GM19395 (cell line): ENCODE measurements around the gene VPS26A.
"Not testable (repeated sequence)": the region's sequence is repeated elsewhere in the genome, so short reads cannot be mapped to it uniquely, and the experiment has no call there.

ENCODE experiments used
- ATAC-seq: cut with Tn5 transposase; IDR thresholded peaks from one replicate; pipeline ENCODE4 v1.9.1; 2021; ENCODE audit warnings: mild to moderate bottlenecking, moderate library complexity; ENCODE audit not compliant: unreplicated experiment

The VPS26A gene

GRCh38 chr10:69175326-69175725 lies 51.3 kb downstream of the VPS26A start:
- not testable (repeated sequence) for ATAC-seq

GRCh38 chr10:69176823-69177222 lies 52.8 kb downstream of the VPS26A start:
- no peak for ATAC-seq

- ATAC-seq: peak; percentile 39
Measured at GRCh38 chr10:69179089-69179742, 55.2 kb downstream of the VPS26A start.

- ATAC-seq: peak; percentile 87
Measured at GRCh38 chr10:69179743-69180524, 56.0 kb downstream of the VPS26A start, which contains the start of gene SUPV3L1. Gene SUPV3L1 (plus strand): TSS chr10:69180234. CDS start chr10:69180292, 58 bp downstream.

GRCh38 chr10:69180525-69181204 lies 56.7 kb downstream of the VPS26A start:
- ATAC-seq: peak; percentile 23

GRCh38 chr10:69181433-69181832 lies 57.5 kb downstream of the VPS26A start:
- no peak for ATAC-seq

- no peak for ATAC-seq
Measured at GRCh38 chr10:69182005-69182404, 58.0 kb downstream of the VPS26A start.

GRCh38 chr10:69186524-69186923 lies 62.5 kb downstream of the VPS26A start:
- no peak for ATAC-seq

- ATAC-seq: no peak
Measured at GRCh38 chr10:69201045-69201444, 77.1 kb downstream of the VPS26A start.

- ATAC-seq: no peak
Measured at GRCh38 chr10:69202332-69202731, 78.4 kb downstream of the VPS26A start.

GRCh38 chr10:69208761-69209160 lies 84.8 kb downstream of the VPS26A start:
- no peak for ATAC-seq

GRCh38 chr10:69209787-69210484 lies 86.0 kb downstream of the VPS26A start:
- no peak for ATAC-seq

- ATAC-seq: no peak
Measured at GRCh38 chr10:69211104-69211503, 87.1 kb downstream of the VPS26A start.

GRCh38 chr10:69211524-69211923 lies 87.5 kb downstream of the VPS26A start:
- ATAC-seq: no peak

- no peak for ATAC-seq
Measured at GRCh38 chr10:69213591-69214311, 89.8 kb downstream of the VPS26A start.

- ATAC-seq: no peak
Measured at GRCh38 chr10:69214666-69215131, 90.7 kb downstream of the VPS26A start.

- no peak for ATAC-seq
Measured at GRCh38 chr10:69215405-69216171, 91.6 kb downstream of the VPS26A start.

GRCh38 chr10:69216577-69217118 lies 92.7 kb downstream of the VPS26A start:
- ATAC-seq: no peak

GRCh38 chr10:69217119-69217754 lies 93.3 kb downstream of the VPS26A start:
- ATAC-seq: no peak
